ENCODE results near the gene ANXA4. TPM values are rescaled to one million over a fixed set of nuclear protein-coding genes. Genes with fewer than 3 reads are reported as not detected.

Gene ANXA4
- polyA plus RNA-seq, 4 donors = 234 to 296 (median 249) TPM

DNA sequence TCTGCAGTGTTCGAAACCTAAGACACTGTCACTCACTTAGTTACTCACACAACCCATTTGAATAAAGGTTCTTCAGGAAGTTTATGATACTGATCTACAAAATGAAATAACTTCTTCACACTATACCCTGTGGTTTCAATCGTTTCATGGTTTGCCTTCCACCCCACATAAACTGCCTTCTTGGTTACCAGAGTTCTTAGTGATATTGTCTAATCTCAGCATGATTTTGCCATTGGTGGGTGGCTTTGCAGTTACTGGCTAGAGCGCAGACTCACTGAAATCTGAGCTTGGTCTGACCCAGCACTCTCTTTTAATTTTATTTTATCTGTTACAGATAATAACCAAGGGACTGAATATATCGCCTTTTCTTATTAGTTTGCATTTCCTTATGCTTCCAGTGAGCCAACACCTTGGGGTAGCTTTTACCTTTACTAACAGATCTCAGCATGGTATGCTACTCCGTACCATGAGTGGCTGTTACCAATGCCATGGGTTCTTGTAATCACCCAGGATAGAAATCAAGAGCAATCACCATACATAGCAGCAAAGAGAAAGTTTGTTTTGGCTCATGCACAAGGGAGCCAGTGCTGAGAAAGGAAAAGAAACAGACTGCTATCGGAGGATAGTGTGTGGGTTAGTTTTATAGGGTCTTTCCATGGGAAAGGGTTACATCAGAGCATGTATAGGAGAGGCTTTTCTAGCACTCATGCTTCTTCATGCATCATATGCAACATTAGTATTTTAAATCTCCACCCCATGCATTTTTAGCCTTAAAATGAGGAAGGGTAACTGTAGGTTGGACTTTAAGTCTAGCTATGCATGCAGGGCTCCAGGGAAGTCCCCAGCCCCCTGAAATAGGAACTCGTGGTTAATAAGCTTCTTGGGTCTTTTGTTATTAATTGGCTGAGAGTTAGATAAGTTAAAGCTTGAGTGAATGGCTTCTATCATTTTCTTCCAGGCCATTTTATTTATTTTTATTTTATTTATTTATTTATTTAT is 33.3 kb downstream of the ANXA4 start:
- no peak for DNase-seq (ENCODE audit: low read depth in 4 of 4, low spot score in 2 of 4)

DNA sequence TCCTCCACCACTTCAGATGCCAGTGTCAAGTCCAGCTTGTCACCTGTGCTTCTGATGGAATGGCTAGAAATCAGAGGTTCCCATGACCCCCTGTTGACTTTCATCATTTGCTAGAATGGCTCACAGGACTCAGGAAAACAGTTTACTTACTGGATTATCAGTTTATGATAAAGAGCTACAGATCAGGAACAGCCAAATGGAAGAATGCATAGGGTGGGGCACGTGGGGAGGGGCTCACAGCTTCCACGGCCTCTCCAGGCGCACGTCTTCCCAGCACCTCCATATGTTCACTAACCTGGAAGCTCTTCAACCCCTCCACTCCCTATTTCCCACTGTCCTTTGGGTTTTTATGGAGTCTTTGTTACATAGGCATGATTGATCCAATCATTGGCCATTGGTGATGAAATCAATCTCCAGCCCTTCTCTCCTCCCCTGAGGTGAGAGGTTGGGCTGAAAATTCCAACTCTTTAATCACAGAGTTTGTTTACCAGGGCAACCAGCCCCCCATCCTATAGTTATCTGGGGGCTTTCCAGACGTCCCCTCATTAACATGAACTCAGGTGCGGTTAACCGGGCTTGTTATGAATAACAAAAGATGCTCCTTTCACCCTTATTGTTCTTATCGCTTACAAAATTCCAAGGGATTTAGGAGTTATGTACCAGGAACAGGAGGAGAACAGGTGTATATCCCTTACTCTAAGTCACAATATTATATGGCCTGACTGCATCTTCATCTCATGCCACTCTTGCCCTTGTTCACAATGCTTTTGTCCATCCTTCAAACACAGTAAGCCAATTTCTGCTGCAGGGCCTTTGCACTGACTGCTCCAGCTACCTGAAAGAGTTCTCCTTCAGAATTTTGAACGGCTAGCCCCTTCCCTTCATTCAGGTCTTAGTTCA is 35.2 kb downstream of the ANXA4 start:
- no peak for DNase-seq (ENCODE audit: low read depth in 4 of 4, low spot score in 2 of 4)

DNA sequence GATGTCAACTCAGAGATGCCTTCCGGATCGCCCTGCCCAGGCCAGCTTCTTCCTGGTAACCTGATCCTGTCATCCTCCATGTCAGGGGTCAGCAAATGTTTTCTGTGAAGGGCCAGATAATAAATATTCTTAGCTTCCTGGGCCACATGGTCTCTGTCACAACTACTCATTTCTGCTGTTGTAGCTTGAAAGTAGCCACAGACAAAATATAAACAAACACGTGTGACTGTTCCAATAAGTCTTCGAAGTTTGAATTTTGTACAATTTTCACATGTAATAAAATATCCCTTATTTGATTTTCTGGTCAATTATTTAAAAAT is 35.8 kb downstream of the ANXA4 start:
- no peak for DNase-seq (ENCODE audit: low read depth in 4 of 4, low spot score in 2 of 4)

DNA sequence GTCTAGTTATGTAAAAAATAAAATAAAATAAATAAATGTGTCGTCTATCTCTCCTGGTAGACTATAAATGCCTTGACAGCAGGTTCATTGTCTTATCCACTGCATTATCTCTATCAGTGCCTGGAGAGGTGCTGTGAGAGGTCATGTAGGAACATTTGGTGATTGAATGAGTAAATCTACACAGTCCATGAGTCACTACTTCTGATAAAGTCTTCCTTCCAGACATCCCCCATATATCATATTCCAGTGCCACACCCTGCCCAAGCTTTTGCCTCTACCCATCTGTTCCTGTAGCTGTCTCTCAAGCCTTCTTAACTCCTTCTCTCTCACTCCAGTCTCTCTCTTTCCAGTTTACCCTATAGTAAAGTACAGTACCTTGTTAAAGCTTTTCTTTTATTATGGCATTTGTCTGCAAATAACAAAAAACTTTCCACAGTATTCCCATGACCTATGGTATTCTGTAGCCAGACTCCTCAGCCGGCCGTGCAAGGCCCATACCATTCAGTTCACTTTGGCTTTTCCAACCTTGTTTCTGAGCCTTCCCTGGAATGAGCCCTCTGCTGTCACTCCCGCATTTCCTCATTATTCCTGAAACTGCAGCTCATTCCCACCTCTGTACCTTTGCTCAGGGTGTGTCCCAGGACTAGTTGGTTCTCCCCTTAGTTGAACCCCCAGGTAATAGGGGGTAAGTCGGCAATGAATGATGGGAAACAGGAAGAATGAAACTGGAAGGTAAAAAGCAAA is 37.5 kb downstream of the ANXA4 start:
- no peak for DNase-seq (ENCODE audit: low read depth in 4 of 4, low spot score in 2 of 4)

DNA sequence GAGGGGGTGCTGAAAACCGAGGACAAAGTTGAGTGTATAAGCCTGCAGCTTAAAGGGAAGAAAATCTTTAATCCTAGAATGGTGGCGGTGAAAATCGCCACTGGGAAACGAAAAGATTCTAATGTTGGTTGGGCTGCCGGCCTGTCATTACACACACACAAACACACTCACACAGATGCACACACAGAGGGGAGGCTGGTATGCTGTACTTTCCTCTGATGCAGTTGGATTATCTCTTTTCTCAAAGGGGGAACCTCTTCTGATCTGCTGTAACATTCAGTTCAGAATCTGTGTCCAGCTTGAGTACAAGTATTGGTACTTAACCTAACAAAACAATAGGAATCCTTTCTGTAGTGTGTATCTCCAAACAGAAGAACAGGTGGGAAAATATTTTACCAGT is 39.0 kb downstream of the ANXA4 start:
- DNase-seq (ENCODE audit: low read depth in 4 of 4, low spot score in 2 of 4) = no peak

DNA sequence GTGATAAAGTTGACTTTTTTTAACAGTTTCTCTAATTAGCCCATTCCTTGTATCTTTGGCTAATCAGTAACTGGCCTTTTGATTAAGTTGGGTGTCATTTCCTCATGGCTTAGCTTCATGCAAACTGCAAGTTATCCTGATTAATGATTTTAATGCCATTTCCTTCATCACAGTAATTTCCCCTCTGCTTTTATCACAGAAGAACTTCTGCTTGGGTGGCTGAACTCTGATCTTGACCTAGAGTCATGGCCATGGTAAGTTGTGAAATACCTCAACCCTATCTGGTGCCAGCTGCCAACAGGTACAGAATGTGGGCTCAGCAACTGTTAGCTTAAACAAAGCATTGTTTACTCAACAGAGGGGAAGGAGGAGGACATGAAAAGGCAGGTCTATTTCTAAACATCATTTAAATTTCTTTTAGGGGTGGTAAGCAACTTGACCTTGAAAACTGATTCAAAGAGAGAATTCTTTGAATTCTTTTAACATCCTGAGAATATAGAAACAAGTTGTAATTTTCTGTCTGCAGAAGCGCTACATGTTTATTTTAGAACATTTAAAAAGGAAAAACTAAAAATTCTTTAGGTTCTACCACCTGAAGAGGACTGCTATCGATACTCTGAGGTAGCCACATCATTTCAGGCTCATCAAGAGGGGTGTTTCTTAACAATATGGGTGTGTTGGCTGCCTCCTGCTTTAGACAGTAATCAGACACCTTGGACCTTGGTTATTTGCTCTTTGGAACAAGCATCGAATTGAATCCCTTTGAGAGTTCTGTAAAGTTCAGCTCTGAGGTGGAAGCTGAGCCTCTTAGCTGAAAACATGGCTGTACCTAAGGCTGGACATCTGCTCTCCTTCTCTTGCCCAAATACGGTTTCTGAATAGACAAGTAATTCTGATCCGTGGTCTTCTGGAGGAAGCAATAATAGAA is 39.7 kb downstream of the ANXA4 start:
- DNase-seq (ENCODE audit: low read depth in 4 of 4, low spot score in 2 of 4) = no peak

DNA sequence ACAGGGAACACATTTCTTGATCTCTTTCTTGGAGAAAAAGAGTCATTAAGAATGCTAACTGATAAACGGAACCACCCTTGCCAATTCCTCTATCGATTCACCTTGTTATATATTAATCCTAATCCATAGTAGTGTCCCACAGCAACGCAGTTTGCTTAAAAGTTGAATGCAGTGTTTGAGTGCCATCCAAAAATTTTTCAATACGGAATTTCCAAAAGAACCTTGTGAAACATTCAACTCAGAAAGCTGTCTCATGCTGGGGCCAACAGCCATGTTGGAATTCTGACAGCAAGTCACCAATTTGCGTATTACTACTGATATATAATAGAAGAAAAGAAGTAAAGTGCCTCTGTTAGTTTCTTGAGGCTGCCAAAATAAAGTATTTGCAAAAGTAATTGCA is 42.3 kb downstream of the ANXA4 start:
- no peak for DNase-seq (ENCODE audit: low read depth in 4 of 4, low spot score in 2 of 4)

DNA sequence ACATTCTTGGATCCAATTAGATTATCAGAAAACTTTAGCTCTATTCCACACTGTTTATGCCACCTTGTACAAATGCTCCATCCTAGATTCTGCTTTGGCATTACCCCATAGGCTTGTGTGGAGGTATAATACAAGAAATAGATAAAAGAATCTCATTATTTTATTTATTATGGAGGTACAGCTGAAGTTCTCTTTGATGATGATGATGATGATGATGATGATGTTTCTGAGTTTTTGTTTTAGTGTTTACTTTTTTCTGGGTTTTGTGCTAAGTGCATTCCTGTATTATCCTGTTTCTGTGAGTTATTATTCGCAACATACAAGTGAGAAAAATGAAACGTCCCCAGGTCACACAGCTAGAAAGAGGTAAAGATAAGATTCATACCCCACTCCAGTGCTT is 43.4 kb downstream of the ANXA4 start:
- DNase-seq (ENCODE audit: low read depth in 4 of 4, low spot score in 2 of 4) = no peak

DNA sequence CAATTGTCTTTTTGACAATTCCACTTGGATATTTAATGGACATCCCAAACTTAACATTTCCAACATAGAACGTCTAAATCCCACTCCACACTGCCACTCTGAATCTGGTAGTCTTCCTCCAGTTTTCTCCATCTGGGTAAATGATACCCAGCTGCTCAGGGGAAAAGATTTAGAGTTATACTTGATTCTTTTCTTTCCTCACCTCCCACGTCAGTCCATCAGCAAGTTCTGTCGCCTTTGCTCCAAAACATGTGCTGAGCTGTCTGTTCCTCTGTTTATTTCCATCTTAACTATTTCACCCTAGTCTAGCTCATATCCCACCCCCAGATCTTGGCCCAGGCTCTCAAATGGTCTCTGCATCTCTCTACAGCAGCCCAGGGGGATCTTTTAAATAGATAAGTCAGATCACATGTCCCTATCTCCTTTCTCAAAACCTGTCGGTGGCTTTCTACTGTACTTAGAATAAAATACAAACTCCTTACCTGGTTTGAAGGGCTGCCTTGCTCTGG is 44.2 kb downstream of the ANXA4 start:
- no peak for DNase-seq (ENCODE audit: low read depth in 4 of 4, low spot score in 2 of 4)

DNA sequence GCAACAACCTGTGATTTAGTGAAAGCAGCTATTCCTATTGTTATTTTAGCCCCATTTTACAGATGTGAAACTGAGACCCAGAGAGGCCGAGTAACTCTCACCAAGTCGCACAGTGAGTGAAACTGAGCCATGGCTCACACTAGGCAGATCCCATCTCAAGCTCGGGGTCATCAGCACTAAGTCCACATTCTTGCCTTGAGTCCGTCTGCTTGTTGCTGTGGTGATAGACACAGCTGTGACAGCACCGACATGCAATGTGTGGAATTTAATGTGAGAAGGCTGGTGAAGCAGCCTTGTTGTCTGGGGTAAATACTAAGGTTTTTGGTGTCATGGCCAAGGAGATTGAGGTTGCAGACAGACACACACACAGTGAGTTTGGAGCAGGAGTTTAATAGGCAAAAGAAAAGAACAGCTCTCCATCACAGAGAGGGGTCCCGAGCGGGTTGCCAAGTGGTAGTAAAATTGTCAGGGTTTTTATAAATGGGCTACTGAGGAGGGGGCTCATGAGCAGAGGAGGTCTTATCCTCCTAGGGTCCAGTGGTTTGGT is 47.3 kb downstream of the ANXA4 start:
- peak in 1 of 4 donors; percentile 77 for DNase-seq (ENCODE audit: low read depth in 4 of 4, low spot score in 2 of 4)

DNA sequence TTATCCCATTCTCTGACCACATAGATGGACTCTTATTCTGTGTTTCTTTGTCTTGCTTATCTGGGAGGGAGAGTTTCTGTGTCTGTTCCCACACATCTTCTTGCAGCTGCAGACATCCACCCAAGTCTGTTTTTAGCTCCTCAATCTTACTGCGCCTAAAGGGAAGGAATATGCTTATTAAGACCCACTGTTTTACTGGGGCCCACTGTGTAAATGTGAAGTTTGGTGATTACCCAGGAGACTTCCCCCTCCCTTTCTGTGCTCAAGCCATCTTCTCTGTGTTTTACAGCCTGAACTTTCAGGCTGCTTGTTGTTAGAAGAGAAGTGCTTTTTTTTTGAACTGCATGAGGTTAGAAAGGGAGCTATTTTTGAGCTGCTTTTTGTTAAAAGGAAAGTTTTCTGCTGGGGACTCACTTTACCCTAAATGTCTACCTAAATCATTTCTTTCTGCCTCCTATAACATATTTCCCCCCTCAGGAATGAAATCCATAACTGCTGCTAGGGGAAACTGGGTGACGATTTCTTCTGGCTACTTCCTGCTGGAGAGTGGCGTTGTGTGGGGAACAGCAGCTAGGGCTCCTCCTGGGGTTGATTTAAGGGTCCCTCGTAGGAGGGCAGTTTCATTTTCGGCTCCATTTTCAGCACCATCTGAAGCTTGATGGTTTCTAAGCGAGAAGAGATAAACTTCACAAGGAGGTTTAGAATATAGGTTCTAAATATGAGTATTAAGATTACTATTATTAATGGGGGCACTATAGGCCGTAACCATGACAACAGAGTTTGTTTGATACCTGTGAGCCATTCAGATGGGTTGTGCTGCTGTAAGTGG is 48.1 kb downstream of the ANXA4 start:
- no peak for DNase-seq (ENCODE audit: low read depth in 4 of 4, low spot score in 2 of 4)

DNA sequence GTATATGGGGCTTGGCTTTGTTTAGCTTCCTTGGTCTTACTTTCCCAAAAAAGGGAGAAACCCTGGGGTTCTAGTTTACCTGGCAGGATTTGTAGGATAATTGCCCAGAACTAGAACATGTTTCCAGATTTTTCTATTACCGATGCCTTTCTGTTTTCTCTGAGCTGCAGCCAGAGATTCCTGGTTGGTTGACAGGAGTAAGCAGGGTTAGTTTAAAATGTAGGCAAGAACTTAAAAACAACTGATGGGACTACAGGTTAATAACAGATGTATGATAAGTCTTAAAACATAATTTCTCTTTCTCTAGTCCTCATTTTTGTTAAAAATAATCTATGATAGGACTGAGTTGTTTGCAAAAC is 48.6 kb downstream of the ANXA4 start:
- no peak for DNase-seq (ENCODE audit: low read depth in 4 of 4, low spot score in 2 of 4)

DNA sequence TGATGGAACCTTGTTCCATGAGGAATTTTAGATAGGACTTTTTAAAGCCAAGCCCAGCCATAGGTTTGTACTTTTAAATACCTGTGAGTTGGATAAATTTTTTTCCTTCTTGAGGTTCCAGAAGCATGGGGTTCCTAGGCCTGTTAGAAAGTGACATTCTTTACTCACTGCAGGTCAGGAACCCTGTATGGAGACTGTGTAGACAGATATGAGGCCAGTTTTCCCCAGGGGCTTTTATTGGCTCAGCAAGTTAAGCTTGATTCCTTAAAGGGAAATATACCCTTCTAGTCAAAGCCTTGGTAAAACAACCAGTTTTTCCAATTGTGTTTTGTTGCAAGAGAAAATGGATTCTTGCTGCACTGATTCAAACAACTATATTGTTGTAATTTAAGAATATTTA is 49.1 kb downstream of the ANXA4 start:
- no peak for DNase-seq (ENCODE audit: low read depth in 4 of 4, low spot score in 2 of 4)

DNA sequence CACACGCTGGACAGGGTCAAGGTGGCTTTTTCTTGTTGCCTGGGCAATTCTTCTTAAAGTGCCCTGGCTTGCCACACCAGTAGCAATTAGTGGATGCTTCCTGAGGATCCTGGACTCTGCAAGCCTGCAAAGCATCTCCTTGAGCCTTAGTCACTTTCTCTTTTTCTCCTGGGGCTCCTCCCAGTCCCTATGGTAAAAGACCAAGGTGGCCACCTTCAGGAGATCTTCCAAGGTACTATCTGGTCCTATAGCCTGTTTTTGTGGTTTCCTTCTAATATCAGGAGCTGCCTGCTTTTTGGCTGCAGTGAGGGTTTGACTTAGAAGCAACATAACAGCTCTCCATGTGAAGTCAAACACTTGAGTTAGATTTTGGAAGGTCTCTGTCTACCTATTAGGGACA is 54.2 kb downstream of the ANXA4 start:
- no peak for DNase-seq (ENCODE audit: low read depth in 4 of 4, low spot score in 2 of 4)

DNA sequence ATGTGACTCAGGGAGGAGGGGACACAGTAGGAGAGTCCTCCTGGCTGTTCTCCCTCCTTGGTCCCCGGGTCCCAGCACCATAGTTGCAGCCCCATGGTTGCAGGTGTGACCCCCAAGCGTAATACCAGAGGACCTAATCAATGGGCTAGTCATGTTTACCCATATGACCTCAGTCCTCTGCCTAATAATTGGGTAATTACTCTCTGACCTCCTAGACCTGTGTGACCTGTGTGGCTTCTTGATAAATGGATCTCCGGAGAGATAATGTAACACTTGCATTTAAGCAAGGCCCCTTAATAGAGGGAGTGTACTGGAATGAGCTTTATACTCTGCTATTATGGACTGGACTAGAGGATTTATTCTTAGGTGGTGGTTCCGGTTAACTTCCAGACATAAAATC is 55.3 kb downstream of the ANXA4 start:
- DNase-seq (ENCODE audit: low read depth in 4 of 4, low spot score in 2 of 4) = no peak

DNA sequence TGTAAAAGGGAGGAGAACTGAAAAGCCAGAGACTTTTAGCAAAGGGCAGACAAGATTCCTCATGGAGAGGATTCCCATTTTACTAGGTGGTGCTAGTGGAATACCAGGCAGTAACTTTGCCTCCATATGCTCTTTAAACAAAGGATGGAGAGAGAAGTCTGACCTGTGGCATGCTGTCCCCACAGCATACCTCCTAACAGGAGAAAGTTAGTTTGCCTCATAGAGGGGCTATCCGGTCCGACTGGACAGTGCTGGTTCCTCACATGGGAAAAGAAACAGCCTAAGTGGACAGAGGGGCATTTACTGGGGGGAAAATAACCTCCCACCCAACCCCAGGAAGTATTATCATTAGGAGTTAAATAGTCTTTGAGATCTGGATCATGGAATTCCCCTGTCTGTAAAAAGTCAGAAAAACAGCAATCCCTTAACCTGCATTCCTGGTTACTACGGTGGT is 55.9 kb downstream of the ANXA4 start:
- no peak for DNase-seq (ENCODE audit: low read depth in 4 of 4, low spot score in 2 of 4)

DNA sequence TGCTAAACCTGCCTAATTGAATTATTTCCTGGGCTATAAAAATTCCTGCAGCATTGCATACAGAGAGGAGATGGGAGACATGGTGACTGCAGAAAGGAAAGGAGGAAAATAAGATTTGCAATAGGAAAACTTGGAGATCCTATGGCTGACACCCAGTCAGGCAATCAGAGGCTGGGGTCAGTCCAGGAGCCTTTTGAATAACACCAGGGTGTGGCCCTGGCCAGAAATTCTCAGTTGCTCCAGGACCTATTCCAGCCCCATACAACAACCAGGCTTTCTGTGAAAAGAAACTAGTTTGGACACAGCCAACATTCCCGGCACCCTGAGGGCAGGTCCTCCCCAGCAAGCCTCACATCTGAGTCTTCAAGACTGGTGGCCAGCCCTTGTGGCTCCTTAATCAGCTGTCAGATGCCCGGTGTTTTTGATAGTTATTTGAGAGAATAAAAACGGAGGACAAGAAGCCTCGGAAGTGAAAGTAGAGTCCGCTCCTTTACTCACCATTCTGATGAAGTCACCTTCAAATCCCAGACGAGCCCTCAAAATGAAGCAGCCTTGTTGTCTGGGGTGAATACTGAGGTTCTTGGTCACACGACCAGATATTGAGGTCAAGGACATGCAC is 56.5 kb downstream of the ANXA4 start:
- no peak for DNase-seq (ENCODE audit: low read depth in 4 of 4, low spot score in 2 of 4)

DNA sequence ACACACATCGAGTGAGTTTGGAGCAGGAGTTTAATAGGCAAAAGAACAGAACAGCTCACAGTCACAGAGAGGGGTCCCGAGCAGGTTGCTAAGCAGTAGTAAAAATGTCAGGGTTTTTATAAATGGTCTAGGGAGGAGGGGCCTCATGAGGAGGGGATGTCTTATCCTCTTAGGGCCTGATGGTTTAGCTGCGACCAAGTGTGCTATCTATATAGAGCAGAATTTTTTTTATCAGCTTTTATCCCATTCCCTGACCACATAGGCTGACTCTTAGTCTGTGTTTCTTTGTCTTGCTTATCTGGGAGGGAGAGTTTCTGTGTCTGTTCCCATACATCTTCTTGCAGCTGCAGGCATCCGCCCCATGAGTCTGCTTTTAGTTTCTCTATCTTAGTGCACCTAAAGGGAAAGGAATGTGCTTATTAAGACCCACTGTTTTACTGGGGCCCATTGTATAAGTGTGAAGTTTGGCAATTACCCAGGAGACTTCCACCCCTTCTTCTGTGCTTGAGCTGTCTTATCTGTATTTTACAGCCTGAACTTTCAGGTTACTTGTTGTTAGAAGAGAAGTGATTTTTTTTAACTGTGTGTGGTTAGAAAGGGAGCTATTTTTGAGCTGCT is 57.1 kb downstream of the ANXA4 start:
- DNase-seq (ENCODE audit: low read depth in 4 of 4, low spot score in 2 of 4) = no peak
